ENCODE results near the gene ZDHHC11. TPM values are rescaled to one million over a fixed set of nuclear protein-coding genes. Genes with fewer than 3 reads are reported as not detected.
"Not testable (repeated sequence)": the region's sequence is repeated elsewhere in the genome, so short reads cannot be mapped to it uniquely, and the experiment has no call there.

Gene ZDHHC11
- polyA plus RNA-seq, 2 donors: 2.4 to 4.0 TPM

DNA sequence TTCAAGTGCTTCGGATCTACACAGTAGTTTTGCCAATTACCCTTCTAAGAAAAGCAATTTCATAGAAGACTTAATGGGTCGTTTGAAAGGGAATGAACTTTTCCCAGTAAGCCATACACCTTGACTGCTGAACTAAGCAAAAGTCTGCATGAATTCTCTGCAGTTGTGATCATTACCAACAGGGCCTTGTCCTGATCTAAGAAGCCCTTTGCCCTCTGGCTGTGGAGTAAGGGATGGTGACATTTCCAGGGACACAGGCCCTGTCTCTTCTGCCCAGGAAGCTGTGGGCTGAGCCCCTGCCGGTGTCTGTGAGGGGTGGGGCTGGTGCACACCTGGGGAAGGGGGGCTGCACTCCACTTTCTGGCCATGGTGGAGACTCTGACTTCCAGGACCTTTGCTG is 30.5 kb downstream of the ZDHHC11 start:
- no peak overlapping the region for H3K27ac ChIP-seq (ENCODE audit: low read depth in 2 of 2, low read length in 1 of 2)
- H3K9me3 ChIP-seq (ENCODE audit: control insufficient read depth in 2 of 2, insufficient read depth in 1 of 2, low read depth in 1 of 2, low read length in 1 of 2): no peaks in the 10 kb centered on the region
- H3K4me3 ChIP-seq (ENCODE audit: low read depth in 1 of 2, low read length in 2 of 2): no peak overlapping the region
- H3K4me1 ChIP-seq (ENCODE audit: control insufficient read depth in 2 of 2, insufficient read depth in 2 of 2, low read length in 1 of 2): no peaks in the 10 kb centered on the region
- H3K36me3 ChIP-seq (ENCODE audit: control insufficient read depth in 2 of 2, insufficient read depth in 2 of 2, low read length in 1 of 2): no peaks in the 10 kb centered on the region
- no peaks in the 10 kb centered on the region for H3K27me3 ChIP-seq (ENCODE audit: control insufficient read depth in 1 of 2, insufficient read depth in 2 of 2, low read length in 2 of 2)
- WGBS, 2 donors: 65% methylated on average over 3 of the region's 3 CpGs; no CpG with 5 or more reads in 1 of the 2 donors

DNA sequence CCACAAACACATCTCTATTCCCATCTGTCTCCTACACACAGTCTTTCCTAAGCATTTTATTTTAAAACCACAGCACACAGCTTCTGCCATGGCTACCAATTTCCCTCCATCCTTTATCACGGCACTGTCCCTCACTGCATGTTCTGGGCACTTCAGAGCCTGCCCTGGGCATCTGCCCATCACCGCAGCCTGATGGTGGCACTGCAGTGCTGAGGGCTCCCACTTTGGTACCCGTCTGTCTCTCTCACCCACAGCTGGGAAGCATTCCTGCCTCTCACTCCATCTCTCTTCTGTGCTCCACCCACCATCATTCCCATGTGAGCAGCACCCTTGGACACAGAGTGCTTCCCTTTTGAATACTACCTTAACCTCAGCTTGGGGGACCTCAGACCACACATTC is 31.7 kb downstream of the ZDHHC11 start:
- Histone ChIP-seq H3K4me3 (ENCODE audit: low read depth in 1 of 2, low read length in 2 of 2) (no peak overlapping the region), H3K4me1 (ENCODE audit: control insufficient read depth in 2 of 2, insufficient read depth in 2 of 2, low read length in 1 of 2) (no peaks in the 10 kb centered on the region), H3K27me3 (ENCODE audit: control insufficient read depth in 1 of 2, insufficient read depth in 2 of 2, low read length in 2 of 2) (no peaks in the 10 kb centered on the region), H3K9me3 (ENCODE audit: control insufficient read depth in 2 of 2, insufficient read depth in 1 of 2, low read depth in 1 of 2, low read length in 1 of 2) (no peaks in the 10 kb centered on the region), H3K36me3 (ENCODE audit: control insufficient read depth in 2 of 2, insufficient read depth in 2 of 2, low read length in 1 of 2) (no peaks in the 10 kb centered on the region), H3K27ac (ENCODE audit: low read depth in 2 of 2, low read length in 1 of 2) (no peak overlapping the region)
- 83% methylated on average over 3 of the region's 3 CpGs; no CpG with 5 or more reads in 1 of the 2 donors for WGBS, 2 donors

DNA sequence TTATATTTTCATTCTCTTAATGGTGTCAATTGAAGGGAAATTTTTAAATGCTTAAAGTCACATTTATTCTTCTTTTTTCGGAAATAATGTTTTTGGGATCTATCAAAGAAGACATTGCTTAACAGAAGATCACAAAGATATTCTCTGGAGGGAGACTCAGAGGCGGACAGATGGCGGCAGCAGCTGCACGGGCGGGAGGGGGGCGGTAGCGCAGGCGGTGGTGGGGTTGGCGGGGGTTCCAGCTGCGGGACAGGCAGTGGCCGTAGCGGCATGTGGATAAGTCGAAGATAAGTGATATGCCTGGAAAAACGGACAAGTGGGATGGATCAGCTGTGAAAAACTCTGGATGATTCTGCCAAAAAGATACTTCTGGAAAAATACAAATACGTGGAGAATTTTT is 34.6 kb downstream of the ZDHHC11 start:
- Histone ChIP-seq H3K36me3 (ENCODE audit: control insufficient read depth in 2 of 2, insufficient read depth in 2 of 2, low read length in 1 of 2) (no peaks in the 10 kb centered on the region), H3K27me3 (ENCODE audit: control insufficient read depth in 1 of 2, insufficient read depth in 2 of 2, low read length in 2 of 2) (no peaks in the 10 kb centered on the region), H3K4me1 (ENCODE audit: control insufficient read depth in 2 of 2, insufficient read depth in 2 of 2, low read length in 1 of 2) (no peaks in the 10 kb centered on the region), H3K27ac (ENCODE audit: low read depth in 2 of 2, low read length in 1 of 2) (no peak overlapping the region), H3K9me3 (ENCODE audit: control insufficient read depth in 2 of 2, insufficient read depth in 1 of 2, low read depth in 1 of 2, low read length in 1 of 2) (no peaks in the 10 kb centered on the region), H3K4me3 (ENCODE audit: low read depth in 1 of 2, low read length in 2 of 2) (no peak overlapping the region)
- 95% methylated on average over 15 of the region's 15 CpGs; no CpG with 5 or more reads in 1 of the 2 donors for WGBS, 2 donors

DNA sequence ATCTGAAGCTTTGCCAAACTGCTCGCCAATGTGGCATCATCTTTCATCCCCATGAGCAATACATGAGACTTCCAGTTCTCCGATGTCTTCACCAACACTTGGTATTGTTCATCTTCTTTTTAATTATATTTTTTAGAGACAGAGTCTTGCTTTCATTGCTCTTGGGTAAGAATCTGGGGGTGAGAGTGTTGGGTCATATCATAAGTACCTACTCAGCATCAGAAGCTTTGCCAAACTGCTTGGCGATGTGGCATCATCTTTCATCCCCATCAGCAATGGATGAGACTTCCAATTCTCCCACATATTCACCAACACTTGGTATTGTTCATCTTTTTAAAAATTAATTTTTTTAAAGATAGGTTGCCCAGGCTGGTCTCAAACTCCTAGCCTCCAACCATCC is 35.3 kb downstream of the ZDHHC11 start:
- Histone ChIP-seq H3K4me1 (ENCODE audit: control insufficient read depth in 2 of 2, insufficient read depth in 2 of 2, low read length in 1 of 2) (no peaks in the 10 kb centered on the region), H3K27me3 (ENCODE audit: control insufficient read depth in 1 of 2, insufficient read depth in 2 of 2, low read length in 2 of 2) (no peaks in the 10 kb centered on the region), H3K27ac (ENCODE audit: low read depth in 2 of 2, low read length in 1 of 2) (no peak overlapping the region), H3K4me3 (ENCODE audit: low read depth in 1 of 2, low read length in 2 of 2) (no peak overlapping the region), H3K36me3 (ENCODE audit: control insufficient read depth in 2 of 2, insufficient read depth in 2 of 2, low read length in 1 of 2) (no peaks in the 10 kb centered on the region), H3K9me3 (ENCODE audit: control insufficient read depth in 2 of 2, insufficient read depth in 1 of 2, low read depth in 1 of 2, low read length in 1 of 2) (no peaks in the 10 kb centered on the region)
- 98% methylated on average over 3 of the region's 3 CpGs; no CpG with 5 or more reads in 1 of the 2 donors for WGBS, 2 donors

DNA sequence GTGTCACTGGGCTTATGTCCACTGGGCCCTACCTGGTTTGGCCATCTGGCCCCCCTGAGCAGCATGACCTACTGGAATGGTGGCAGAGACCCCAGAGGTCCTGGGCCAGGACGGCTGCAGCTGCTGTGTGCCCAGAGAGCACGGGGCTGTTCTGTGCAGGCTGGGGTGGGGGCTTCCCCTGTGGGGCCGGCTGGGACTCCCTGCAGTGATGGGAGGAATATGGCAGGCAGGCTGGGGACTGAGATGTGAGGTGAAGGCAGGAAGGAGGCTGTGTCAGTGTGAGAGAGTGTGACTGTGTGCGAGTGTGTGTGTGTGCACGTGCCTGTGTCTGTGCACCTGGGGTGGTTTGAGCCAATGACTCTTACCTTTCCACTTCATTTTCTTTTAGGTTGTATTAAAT is 37.2 kb downstream of the ZDHHC11 start:
- H3K36me3 ChIP-seq (ENCODE audit: control insufficient read depth in 2 of 2, insufficient read depth in 2 of 2, low read length in 1 of 2); H3K9me3 ChIP-seq (ENCODE audit: control insufficient read depth in 2 of 2, insufficient read depth in 1 of 2, low read depth in 1 of 2, low read length in 1 of 2); H3K4me1 ChIP-seq (ENCODE audit: control insufficient read depth in 2 of 2, insufficient read depth in 2 of 2, low read length in 1 of 2); H3K27me3 ChIP-seq (ENCODE audit: control insufficient read depth in 1 of 2, insufficient read depth in 2 of 2, low read length in 2 of 2); H3K4me3 ChIP-seq (ENCODE audit: low read depth in 1 of 2, low read length in 2 of 2); H3K27ac ChIP-seq (ENCODE audit: low read depth in 2 of 2, low read length in 1 of 2): not testable (repeated sequence)
- 100% methylated on average over 4 of the region's 5 CpGs; no CpG with 5 or more reads in 1 of the 2 donors for WGBS, 2 donors

DNA sequence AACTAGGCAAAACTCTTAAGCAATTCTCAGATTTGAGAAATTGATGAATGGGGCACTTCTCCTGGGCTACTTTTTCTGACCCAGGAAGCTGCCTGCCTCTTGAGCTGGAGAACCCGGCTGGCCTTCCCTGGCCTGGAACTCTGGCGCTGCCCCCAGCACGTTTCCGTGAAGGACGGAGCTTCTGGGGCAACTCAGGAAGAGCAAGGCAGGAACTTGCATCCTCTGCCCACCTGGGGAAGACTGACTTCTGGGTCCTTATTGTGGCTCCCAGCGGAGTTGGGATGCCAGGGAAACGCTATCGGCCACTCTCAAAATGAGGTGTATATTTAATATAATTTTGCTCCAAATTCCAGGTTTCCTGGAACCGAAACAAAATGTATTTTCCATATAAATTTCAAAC is 39.4 kb downstream of the ZDHHC11 start:
- not testable (repeated sequence) for H3K4me1 ChIP-seq (ENCODE audit: control insufficient read depth in 2 of 2, insufficient read depth in 2 of 2, low read length in 1 of 2); H3K36me3 ChIP-seq (ENCODE audit: control insufficient read depth in 2 of 2, insufficient read depth in 2 of 2, low read length in 1 of 2); H3K4me3 ChIP-seq (ENCODE audit: low read depth in 1 of 2, low read length in 2 of 2); H3K9me3 ChIP-seq (ENCODE audit: control insufficient read depth in 2 of 2, insufficient read depth in 1 of 2, low read depth in 1 of 2, low read length in 1 of 2); H3K27ac ChIP-seq (ENCODE audit: low read depth in 2 of 2, low read length in 1 of 2); H3K27me3 ChIP-seq (ENCODE audit: control insufficient read depth in 1 of 2, insufficient read depth in 2 of 2, low read length in 2 of 2)
- 80 to 82% methylated on average over 7 to 8 of the region's 9 CpGs for WGBS, 2 donors

DNA sequence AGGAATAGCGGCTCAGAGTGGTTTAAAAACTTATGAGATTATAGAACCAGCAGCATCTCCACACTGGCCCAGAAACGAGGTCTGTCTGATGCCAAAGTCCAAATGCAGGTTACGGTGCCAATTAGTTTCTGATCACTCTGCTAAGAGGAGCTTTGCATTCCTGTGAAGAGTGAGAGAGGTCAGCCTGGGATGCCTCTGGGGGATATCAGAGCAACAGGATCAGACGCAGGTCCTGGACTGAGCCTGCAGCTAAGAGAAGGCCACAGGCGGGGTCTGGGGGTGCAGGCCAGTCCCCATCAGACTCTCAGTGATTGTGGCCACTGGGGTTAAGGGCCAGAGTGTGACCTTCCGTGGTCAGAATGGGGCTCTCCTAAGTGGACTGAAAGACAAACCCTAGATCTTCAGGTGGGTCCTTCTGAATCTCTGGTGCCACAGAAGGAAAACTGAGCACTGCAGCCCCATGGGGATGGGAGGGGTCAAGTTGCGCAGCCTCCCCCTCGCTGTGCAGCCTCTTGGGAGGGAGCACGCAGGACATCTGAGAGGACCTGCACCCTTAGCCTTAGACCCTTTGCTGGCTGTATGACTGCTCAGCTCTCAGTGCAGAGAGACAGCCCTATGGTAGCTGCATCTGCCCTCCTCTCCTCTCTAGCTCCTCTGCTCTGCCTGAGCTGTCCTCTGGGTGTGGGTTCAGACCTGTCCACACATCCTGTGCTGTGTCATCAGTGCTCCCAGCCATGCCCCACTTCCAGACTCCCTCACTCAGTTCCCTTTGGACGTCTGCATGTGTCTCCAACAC is 42.9 kb downstream of the ZDHHC11 start:
- not testable (repeated sequence) for H3K9me3 ChIP-seq (ENCODE audit: control insufficient read depth in 2 of 2, insufficient read depth in 1 of 2, low read depth in 1 of 2, low read length in 1 of 2); H3K4me3 ChIP-seq (ENCODE audit: low read depth in 1 of 2, low read length in 2 of 2); H3K4me1 ChIP-seq (ENCODE audit: control insufficient read depth in 2 of 2, insufficient read depth in 2 of 2, low read length in 1 of 2); H3K27ac ChIP-seq (ENCODE audit: low read depth in 2 of 2, low read length in 1 of 2); H3K27me3 ChIP-seq (ENCODE audit: control insufficient read depth in 1 of 2, insufficient read depth in 2 of 2, low read length in 2 of 2); H3K36me3 ChIP-seq (ENCODE audit: control insufficient read depth in 2 of 2, insufficient read depth in 2 of 2, low read length in 1 of 2)
- 86 to 92% methylated on average over 3 to 5 of the region's 10 CpGs for WGBS, 2 donors

DNA sequence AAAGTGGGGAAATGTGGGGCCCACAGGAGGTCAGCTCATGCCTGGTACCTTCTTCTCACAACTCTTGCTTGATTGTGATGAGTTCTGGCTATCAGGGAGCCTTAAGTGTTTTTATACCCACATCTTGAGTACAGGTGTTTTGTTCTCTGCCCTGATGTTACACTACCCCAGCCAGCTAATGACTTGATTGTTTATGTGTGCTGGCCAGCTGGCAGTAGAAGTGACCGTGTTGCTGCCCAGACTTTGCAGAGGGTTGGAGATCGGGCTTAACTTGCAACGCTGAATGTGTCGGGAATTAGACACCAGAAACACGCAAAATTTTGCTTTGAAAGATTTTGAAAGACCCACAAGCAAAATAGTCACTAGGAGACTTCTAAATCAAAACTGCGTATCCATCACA is 49.3 kb downstream of the ZDHHC11 start:
- H3K4me1 ChIP-seq (ENCODE audit: control insufficient read depth in 2 of 2, insufficient read depth in 2 of 2, low read length in 1 of 2): no peaks in the 10 kb centered on the region
- WGBS, 2 donors: 80% methylated on average over 6 of the region's 6 CpGs; no CpG with 5 or more reads in 1 of the 2 donors
- H3K9me3 ChIP-seq (ENCODE audit: control insufficient read depth in 2 of 2, insufficient read depth in 1 of 2, low read depth in 1 of 2, low read length in 1 of 2): no peaks in the 10 kb centered on the region
- no peaks in the 10 kb centered on the region for H3K36me3 ChIP-seq (ENCODE audit: control insufficient read depth in 2 of 2, insufficient read depth in 2 of 2, low read length in 1 of 2)
- no peak overlapping the region for H3K27ac ChIP-seq (ENCODE audit: low read depth in 2 of 2, low read length in 1 of 2)
- H3K27me3 ChIP-seq (ENCODE audit: control insufficient read depth in 1 of 2, insufficient read depth in 2 of 2, low read length in 2 of 2): no peaks in the 10 kb centered on the region
- H3K4me3 ChIP-seq (ENCODE audit: low read depth in 1 of 2, low read length in 2 of 2): no peak overlapping the region

DNA sequence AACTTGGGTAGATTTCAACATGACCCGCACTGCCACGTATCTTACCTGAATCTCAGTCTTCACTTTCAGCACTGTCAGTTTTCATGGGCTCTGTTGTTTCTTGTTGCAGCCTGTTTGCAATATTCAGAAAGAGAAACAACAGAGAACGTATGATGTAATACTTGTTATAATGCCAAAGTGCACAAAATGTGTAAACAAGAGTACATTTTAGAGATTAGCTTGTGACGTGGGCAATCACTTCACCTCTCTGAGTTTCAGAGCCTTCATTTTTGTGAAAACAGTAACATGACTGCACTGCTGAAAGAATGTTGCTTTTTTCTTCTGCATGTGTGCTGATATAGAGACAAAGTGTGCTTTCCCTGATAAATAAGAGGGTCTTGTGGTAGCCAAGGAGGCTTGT is 49.7 kb downstream of the ZDHHC11 start:
- not testable (repeated sequence) for H3K27ac ChIP-seq (ENCODE audit: low read depth in 2 of 2, low read length in 1 of 2); H3K4me3 ChIP-seq (ENCODE audit: low read depth in 1 of 2, low read length in 2 of 2); H3K9me3 ChIP-seq (ENCODE audit: control insufficient read depth in 2 of 2, insufficient read depth in 1 of 2, low read depth in 1 of 2, low read length in 1 of 2); H3K27me3 ChIP-seq (ENCODE audit: control insufficient read depth in 1 of 2, insufficient read depth in 2 of 2, low read length in 2 of 2); H3K36me3 ChIP-seq (ENCODE audit: control insufficient read depth in 2 of 2, insufficient read depth in 2 of 2, low read length in 1 of 2); H3K4me1 ChIP-seq (ENCODE audit: control insufficient read depth in 2 of 2, insufficient read depth in 2 of 2, low read length in 1 of 2)
- WGBS, 2 donors: 50% methylated on average over 4 of the region's 4 CpGs; no CpG with 5 or more reads in 1 of the 2 donors

DNA sequence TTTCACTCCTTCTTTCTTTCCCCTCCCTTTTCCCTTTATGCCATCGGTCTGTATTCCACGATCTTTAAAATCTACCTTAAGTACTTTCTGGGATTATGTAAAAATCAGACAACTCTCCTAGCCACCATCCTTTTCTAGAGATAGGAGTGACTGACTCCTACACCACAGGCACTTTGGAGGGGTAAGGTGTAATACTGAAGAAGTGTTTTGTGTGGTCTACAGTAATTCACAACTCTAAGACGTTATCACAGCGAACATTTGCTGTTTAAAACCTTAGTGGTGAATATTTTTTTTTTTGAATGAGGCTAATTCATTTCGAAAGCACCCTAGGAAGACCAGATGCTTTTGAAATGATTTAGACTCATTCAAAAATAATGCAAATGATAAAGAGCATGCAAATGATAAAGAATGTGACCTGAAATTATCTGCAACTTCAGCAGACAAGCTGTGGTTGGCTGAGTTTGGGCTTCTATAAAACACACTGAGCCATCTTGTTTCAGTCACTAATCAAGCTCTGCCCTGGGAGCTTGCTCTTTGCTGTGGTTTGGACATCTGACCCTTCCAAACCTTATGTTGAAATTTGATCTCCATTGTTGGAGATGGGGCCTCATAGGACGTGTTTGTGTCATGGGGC is 52.2 kb downstream of the ZDHHC11 start:
- not testable (repeated sequence) for H3K4me1 ChIP-seq (ENCODE audit: control insufficient read depth in 2 of 2, insufficient read depth in 2 of 2, low read length in 1 of 2); H3K27ac ChIP-seq (ENCODE audit: low read depth in 2 of 2, low read length in 1 of 2); H3K9me3 ChIP-seq (ENCODE audit: control insufficient read depth in 2 of 2, insufficient read depth in 1 of 2, low read depth in 1 of 2, low read length in 1 of 2); H3K4me3 ChIP-seq (ENCODE audit: low read depth in 1 of 2, low read length in 2 of 2); H3K36me3 ChIP-seq (ENCODE audit: control insufficient read depth in 2 of 2, insufficient read depth in 2 of 2, low read length in 1 of 2); H3K27me3 ChIP-seq (ENCODE audit: control insufficient read depth in 1 of 2, insufficient read depth in 2 of 2, low read length in 2 of 2)
- WGBS, 2 donors: 62 to 81% methylated on average over 3 to 6 of the region's 6 CpGs
